Lower lobe of right lung (tissue), 2 donors: Measurements from ENCODE around the gene ATXN7. TPM values are rescaled to one million over a fixed set of nuclear protein-coding genes. Genes with fewer than 3 reads are reported as not detected.

ENCODE experiments used
- ATAC-seq, 2 donors: fragments of 200-7000 bp; cut with Tn5 transposase; one replicate each; pipeline ENCODE4 v1.9.1; 2020 to 2022; ENCODE audit warnings: mild to moderate bottlenecking in 2 of 2, moderate library complexity in 2 of 2
- DNase-seq: peaks from one replicate; pipeline ENCODE4 v3.0.0-alpha.2; 2020
- H3K27ac ChIP-seq: fragments of 200-600 bp; one replicate; pipeline ENCODE4 v1.8.0; 2022
- H3K27me3 ChIP-seq: fragments of 200-600 bp; one replicate; pipeline ENCODE4 v1.8.0; 2022; ENCODE audit warnings: low read depth
- H3K36me3 ChIP-seq: fragments of 200-600 bp; one replicate; pipeline ENCODE4 v1.8.0; 2022; ENCODE audit warnings: mild to moderate bottlenecking
- H3K4me1 ChIP-seq: fragments of 200-600 bp; one replicate; pipeline ENCODE4 v1.8.0; 2022
- H3K4me3 ChIP-seq: fragments of 200-600 bp; one replicate; pipeline ENCODE4 v1.8.0; 2022; ENCODE audit warnings: mild to moderate bottlenecking
- H3K9me3 ChIP-seq: fragments of 200-600 bp; one replicate; pipeline ENCODE4 v1.8.0; 2022
- intact Hi-C: fragments of 100-400 bp; cut with DNase I; formaldehyde crosslinking; loops from one replicate; pipeline ENCODE4 v1.11.0; 2022
- total RNA-seq: library from RNA; stranded (reverse); fragmentation: NEBNext Ultra II Directional; extraction: Animal tissue kit (Norgen Biotek cat#: 25700); gene quantifications from one replicate; pipeline ENCODE4 v1.2.1, GENCODE V29; 2021
- TF ChIP-seq, protein P1 (sequence below): fragments of 200-600 bp; IDR thresholded peaks from one replicate; pipeline ENCODE4 v1.8.0; 2022; ENCODE audit warnings: antibody characterized with exemption, mild to moderate bottlenecking
- donor health status: DM: no; HTN: yes; CAD: no; lungs with severe emphysema.

Gene ATXN7
- total RNA-seq, 1 donor from 2014 or later: 37.3 TPM

DNA sequence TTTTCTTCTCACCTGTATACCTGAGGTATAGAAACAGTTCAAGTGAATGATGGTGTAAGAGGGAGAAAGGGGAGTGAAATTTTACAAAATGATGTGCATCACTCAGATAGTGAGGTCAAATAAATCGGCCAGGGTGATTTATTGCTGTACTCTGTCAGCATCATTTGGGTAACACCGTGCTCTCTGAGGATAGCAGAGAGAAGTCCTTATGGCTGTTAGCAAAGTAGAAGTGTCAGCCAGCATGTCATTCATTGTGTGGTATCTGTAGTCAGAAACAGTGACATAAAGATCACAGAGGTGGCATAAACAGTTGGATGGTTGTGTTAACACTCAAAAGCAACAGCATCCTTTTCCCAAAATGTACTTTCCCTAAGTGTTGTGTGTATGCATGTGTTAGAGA lies 106.2 kb downstream of the ATXN7 start:
- no peaks in the 10 kb centered on the region for H3K9me3 ChIP-seq
- H3K36me3 ChIP-seq: no peaks in the 10 kb centered on the region
- intact Hi-C loops: no loop called here
- peak overlapping the region; percentile 84 for H3K27ac ChIP-seq
- no peak for ATAC-seq
- peaks cover 100% of the 10 kb centered on the region for H3K4me1 ChIP-seq
- DNase-seq: no peak
- H3K27me3 ChIP-seq: no peaks in the 10 kb centered on the region
- TF ChIP-seq, protein P1, sequence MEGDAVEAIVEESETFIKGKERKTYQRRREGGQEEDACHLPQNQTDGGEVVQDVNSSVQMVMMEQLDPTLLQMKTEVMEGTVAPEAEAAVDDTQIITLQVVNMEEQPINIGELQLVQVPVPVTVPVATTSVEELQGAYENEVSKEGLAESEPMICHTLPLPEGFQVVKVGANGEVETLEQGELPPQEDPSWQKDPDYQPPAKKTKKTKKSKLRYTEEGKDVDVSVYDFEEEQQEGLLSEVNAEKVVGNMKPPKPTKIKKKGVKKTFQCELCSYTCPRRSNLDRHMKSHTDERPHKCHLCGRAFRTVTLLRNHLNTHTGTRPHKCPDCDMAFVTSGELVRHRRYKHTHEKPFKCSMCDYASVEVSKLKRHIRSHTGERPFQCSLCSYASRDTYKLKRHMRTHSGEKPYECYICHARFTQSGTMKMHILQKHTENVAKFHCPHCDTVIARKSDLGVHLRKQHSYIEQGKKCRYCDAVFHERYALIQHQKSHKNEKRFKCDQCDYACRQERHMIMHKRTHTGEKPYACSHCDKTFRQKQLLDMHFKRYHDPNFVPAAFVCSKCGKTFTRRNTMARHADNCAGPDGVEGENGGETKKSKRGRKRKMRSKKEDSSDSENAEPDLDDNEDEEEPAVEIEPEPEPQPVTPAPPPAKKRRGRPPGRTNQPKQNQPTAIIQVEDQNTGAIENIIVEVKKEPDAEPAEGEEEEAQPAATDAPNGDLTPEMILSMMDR: no peak
- H3K4me3 ChIP-seq: peak overlapping the region; percentile 56

DNA sequence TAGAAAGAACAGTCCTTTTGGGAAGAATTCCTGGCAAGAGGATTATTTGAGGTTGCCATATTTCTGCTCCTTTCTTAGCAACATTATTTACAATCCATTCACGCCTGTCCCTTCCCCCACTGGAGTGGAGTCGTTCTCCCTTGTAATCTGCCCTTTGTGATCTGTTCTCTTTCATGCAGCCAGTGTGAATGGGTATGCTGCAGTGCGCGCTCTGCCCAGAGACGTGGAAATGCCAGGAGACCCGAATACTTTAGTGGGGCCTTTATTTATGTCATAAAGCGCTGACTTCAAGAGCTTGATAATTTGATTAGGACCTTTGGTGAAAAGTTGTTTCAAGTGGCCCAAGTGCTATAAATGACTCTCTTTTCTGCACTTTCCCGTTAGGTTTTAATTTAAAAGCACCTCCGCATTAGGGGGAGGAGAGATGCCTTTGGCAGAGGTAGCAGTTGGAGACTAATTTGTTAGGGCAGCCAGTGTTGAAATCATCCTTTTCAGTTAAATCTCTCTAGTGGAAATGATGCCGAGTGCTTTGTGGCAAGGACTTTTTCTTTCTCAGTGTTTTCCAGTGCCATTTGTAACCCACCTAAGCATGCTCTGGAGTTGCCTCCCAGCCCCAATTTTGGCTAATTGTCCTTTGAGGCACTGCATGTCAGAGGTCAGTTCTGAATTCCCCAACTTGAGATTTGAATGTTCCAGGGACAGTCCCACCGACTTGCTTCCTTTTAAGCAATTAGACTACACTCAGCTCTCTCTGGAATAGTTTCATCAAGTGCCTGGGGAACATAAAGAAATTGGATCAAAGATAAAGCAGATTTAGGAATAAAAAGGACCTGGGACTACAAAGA lies 107.2 kb downstream of the ATXN7 start:
- Histone ChIP-seq H3K27me3 (no peaks in the 10 kb centered on the region), H3K4me1 (peaks cover 100% of the 10 kb centered on the region), H3K9me3 (no peaks in the 10 kb centered on the region), H3K36me3 (no peaks in the 10 kb centered on the region), H3K27ac (peak overlapping the region; percentile 84), H3K4me3 (peak overlapping the region; percentile 11)
- TF ChIP-seq, protein P1: no peak
- ATAC-seq (peak in 1 of 2 donors; percentile 30), DNase-seq (no peak)
- intact Hi-C loops: no loop called here

DNA sequence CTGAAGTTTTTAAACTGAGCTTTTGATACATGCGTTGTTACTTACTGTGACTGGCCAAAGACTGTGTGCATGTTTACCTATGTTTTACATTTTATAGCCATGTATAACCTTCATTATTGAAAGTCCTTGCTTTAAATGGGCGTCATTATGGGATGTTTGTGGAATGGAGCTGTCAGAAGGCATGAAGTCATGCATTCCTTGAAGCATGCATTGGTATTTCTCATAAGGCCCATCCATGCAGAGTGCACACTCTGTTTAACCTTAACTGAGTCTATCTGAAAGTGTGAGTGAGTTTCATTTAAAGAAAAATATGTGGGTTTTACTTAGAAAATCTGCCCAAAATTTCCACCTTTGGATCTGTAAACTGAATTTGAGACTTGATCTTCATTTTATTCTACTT lies 108.5 kb downstream of the ATXN7 start:
- TF ChIP-seq, protein P1: no peak
- H3K27me3 ChIP-seq: no peaks in the 10 kb centered on the region
- ATAC-seq: no peak
- H3K4me1 ChIP-seq: peaks cover 100% of the 10 kb centered on the region
- H3K9me3 ChIP-seq: no peaks in the 10 kb centered on the region
- H3K36me3 ChIP-seq: no peaks in the 10 kb centered on the region
- DNase-seq: no peak
- H3K4me3 ChIP-seq: no peak overlapping the region
- H3K27ac ChIP-seq: peak overlapping the region; percentile 6
- intact Hi-C loops: no loop called here

DNA sequence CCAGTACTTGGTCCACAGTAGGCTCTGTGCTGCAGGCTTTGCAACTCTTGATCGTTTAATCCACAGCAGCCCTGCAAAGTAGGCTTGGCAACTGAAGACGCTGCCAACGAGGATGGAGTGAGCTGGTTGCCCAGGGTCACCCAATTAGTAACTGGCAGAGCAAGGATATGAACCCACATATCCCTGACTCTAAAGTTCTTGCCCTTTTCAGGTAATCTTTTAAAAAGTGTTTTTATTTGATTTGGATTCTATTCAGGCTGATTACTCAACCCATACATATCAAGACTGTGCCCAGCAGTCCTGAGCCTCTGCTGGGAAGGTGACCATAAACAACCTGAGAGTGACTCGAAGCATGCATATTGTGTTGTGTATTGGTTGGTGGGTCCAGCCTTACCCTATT lies 109.3 kb downstream of the ATXN7 start:
- TF ChIP-seq, protein P1: no peak
- H3K4me3 ChIP-seq: no peak overlapping the region
- DNase-seq: no peak
- H3K36me3 ChIP-seq: no peaks in the 10 kb centered on the region
- peaks cover 100% of the 10 kb centered on the region for H3K4me1 ChIP-seq
- ATAC-seq: peak; percentile 7 to 12
- H3K27me3 ChIP-seq: no peaks in the 10 kb centered on the region
- H3K9me3 ChIP-seq: no peaks in the 10 kb centered on the region
- H3K27ac ChIP-seq: peak overlapping the region; percentile 6
- intact Hi-C loops: no loop called here

DNA sequence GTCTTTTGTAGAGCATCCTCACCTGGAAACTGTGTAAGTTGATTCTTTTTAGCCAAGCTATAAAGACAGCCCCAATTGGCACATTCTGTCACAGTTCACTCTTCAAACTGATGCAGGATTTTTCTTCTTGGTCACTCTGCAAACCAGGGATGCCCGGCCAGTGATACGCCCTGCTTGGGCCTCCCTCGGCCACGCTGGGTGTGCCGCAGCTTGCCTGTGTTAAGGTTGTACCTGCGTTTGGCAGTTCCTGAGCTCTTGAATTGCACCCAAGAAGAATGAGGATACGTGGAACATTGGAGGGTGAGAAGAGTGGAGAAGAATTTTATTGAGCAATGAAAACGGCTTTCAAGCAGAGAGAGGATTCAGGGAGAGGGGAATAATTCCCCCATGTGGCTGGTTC lies 109.7 kb downstream of the ATXN7 start:
- intact Hi-C loops: no loop called here
- Histone ChIP-seq H3K9me3 (no peaks in the 10 kb centered on the region), H3K27me3 (no peaks in the 10 kb centered on the region), H3K36me3 (no peaks in the 10 kb centered on the region), H3K4me1 (peaks cover 100% of the 10 kb centered on the region), H3K4me3 (no peak overlapping the region), H3K27ac (no peak overlapping the region)
- ATAC-seq (no peak), DNase-seq (no peak)
- TF ChIP-seq, protein P1: no peak
